ENCODE results near the gene PBX4. TPM values are rescaled to one million over a fixed set of nuclear protein-coding genes. Genes with fewer than 3 reads are reported as not detected.

Gene PBX4
- total and polyA plus RNA-seq, 2 experiments from 2014 or later: 2.6 to 4.1 TPM

GRCh38 chr19:19626516-19627472, 8.3 kb upstream of the PBX4 start:
- TF ChIP-seq EZH2 (IDR thresholded peaks at IDR 0.05; ENCODE audit: low read depth, unreplicated experiment) (no peak), JUNB (IDR thresholded peaks at IDR 0.05; ENCODE audit: unreplicated experiment) (no peak), EZH2phosphoT487 (IDR thresholded peaks at IDR 0.05; ENCODE audit: unreplicated experiment) (no peak), CREB1 (CRISPR knock-in tag; IDR thresholded peaks at IDR 0.05; ENCODE audit: low read depth) (no peak), ZNF114 (CRISPR knock-in tag; IDR thresholded peaks at IDR 0.05) (no peak), POLR2AphosphoS5 (IDR thresholded peaks at IDR 0.05; ENCODE audit: low read depth) (no peak), ZNF331 (CRISPR knock-in tag; IDR thresholded peaks at IDR 0.05; ENCODE audit: low read depth) (no peak), ETS1 (IDR thresholded peaks at IDR 0.05) (no peak), CTCF (conservative IDR thresholded peaks at IDR 0.05; ENCODE audit: low read depth in 2 of 2) (no peak), NANOG (IDR thresholded peaks at IDR 0.05; ENCODE audit: borderline replicate concordance) (no peak), REST (IDR thresholded peaks at IDR 0.05; ENCODE audit: unreplicated experiment) (no peak)
- DNase-seq (ENCODE audit: low spot score) (no peak), ATAC-seq (no peak)
- Mint-ChIP-seq H3K27ac (no peak overlapping the region; the same call in 1 of the 2 replicates), H3K27me3 (ENCODE audit: insufficient read depth, low read depth, poor library complexity) (peaks cover 19% of the 10 kb centered on the region), H3K9me3 (no peaks in the 10 kb centered on the region; the same call in 2 of the 3 replicates), H3K4me1 (peaks cover 17% of the 10 kb centered on the region), H3K4me3 (peak overlapping the region; percentile 89), H3K36me3 (ENCODE audit: low read depth) (peaks cover 33% of the 10 kb centered on the region)
- no peaks in the 10 kb centered on the region for H3K9me2 ChIP-seq (ENCODE audit: insufficient read depth)
- peak overlapping the region; percentile 92 for H3K4me2 ChIP-seq
- no peaks in the 10 kb centered on the region for H3K27me3 ChIP-seq (ENCODE audit: insufficient read depth)
- H3K27ac ChIP-seq (ENCODE audit: low read depth): 0 out of 2 replicates have a peak overlapping the region, but pooled peaks have one; percentile 63
- H2AFZ ChIP-seq: no peak overlapping the region
- 0 out of 2 replicates have a peak, but pooled peaks cover 4% of the 10 kb centered on the region for H3F3A ChIP-seq (replicated peaks; ENCODE audit: low read depth)
- H3K79me2 ChIP-seq (replicated peaks; ENCODE audit: insufficient read depth): peaks cover 21% of the 10 kb centered on the region
- H3K4me1 ChIP-seq (ENCODE audit: insufficient read depth): peaks cover 3% of the 10 kb centered on the region
- 0 out of 2 replicates have a peak, but pooled peaks cover 4% of the 10 kb centered on the region for H3K36me3 ChIP-seq (ENCODE audit: insufficient read depth)
- peak overlapping the region; percentile 82 for H3K4me3 ChIP-seq
- 0 out of 2 replicates have a peak, but pooled peaks cover 4% of the 10 kb centered on the region for H4K20me1 ChIP-seq (replicated peaks; ENCODE audit: insufficient read depth)

All from GM23338 (cell line).